B cell (primary cell): ENCODE results near the gene VWA5B1. TPM values are rescaled to one million over a fixed set of nuclear protein-coding genes. Genes with fewer than 3 reads are reported as not detected.

Source experiments
- ATAC-seq: fragments of 200-7000 bp; cut with Tn5 transposase; one replicate; pipeline ENCODE4 v1.10.0; 2021; ENCODE audit warnings: low read depth, mild to moderate bottlenecking, moderate number of reproducible peaks, moderate library complexity
- CTCF ChIA-PET: fragments of 350-600 bp; sonication (Branson Sonifier 250); formaldehyde crosslinking; loops from one replicate; lab custom pipeline; 2021; ENCODE audit warnings: antibody characterized with exemption, inconsistent platforms; lab: Charles Lee
- POLR2A ChIA-PET: fragments of 350-600 bp; sonication (Branson Sonifier 250); formaldehyde crosslinking; loops from one replicate; lab custom pipeline; 2021; ENCODE audit warnings: antibody characterized with exemption; lab: Charles Lee
- DNase-seq: peaks from one replicate; pipeline ENCODE4 v3.0.0; 2013
- H2AFZ ChIP-seq: 2 replicates; pipeline ENCODE4 v1.6.1; 2012; ENCODE audit warnings: mild to moderate bottlenecking, low read depth, low read length; ENCODE audit not compliant: insufficient read depth, poor library complexity, severe bottlenecking
- H3K27ac ChIP-seq, 2 donors: 1 replicate in 1 of 2; 2 replicates in 1 of 2; pipeline ENCODE4 v1.5.1; 2012 to 2013; ENCODE audit warnings: low read length in 2 of 2, mild to moderate bottlenecking in 2 of 2, moderate library complexity in 1 of 2
- H3K27me3 ChIP-seq, 4 experiments: fragments of 200-600 bp in 1 of 4; sonication (generic) in 1 of 4; replicated peaks in 1 of 4; 1 replicate in 2 of 4; 2 replicates in 2 of 4; pipeline versions ENCODE4 v1.6.1 to v1.7.0; 2013 to 2016; ENCODE audit warnings: low read length in 3 of 4, mild to moderate bottlenecking in 2 of 4, mixed read lengths in 1 of 4, moderate library complexity in 1 of 4; ENCODE audit not compliant: insufficient read depth in 4 of 4, control insufficient read depth in 3 of 4; ENCODE audit errors: control extremely low read depth in 1 of 4
- H3K36me3 ChIP-seq, 2 experiments: replicated peaks in 1 of 2; 1 replicate in 1 of 2; 2 replicates in 1 of 2; pipeline versions ENCODE4 v1.6.1 to v1.7.1; 2013; ENCODE audit warnings: low read length in 1 of 2; ENCODE audit not compliant: insufficient read depth in 2 of 2, control insufficient read depth in 1 of 2; ENCODE audit errors: control extremely low read depth in 1 of 2, extremely low read depth in 1 of 2
- H3K4me1 ChIP-seq, 2 donors: fragments of 200-600 bp in 1 of 2; sonication (generic) in 1 of 2; 1 replicate in 1 of 2; 2 replicates in 1 of 2; pipeline versions ENCODE4 v1.5.1 to v1.6.1; 2013 to 2017; ENCODE audit warnings: low read length in 2 of 2; ENCODE audit not compliant: control insufficient read depth in 2 of 2, insufficient read depth in 2 of 2
- H3K4me2 ChIP-seq: replicated peaks from 2 replicates; pipeline ENCODE3; 2012; ENCODE audit warnings: mild to moderate bottlenecking, low read depth, low read length; ENCODE audit not compliant: poor library complexity, severe bottlenecking
- H3K4me3 ChIP-seq, 5 experiments: fragments of 200-600 bp in 1 of 5; sonication (generic) in 1 of 5; 1 replicate in 3 of 5; 2 replicates in 2 of 5; pipeline versions ENCODE4 v1.5.1 to v1.7.0; 2011 to 2016; ENCODE audit warnings: low read length in 4 of 5, mild to moderate bottlenecking in 4 of 5, low read depth in 2 of 5, control low read depth in 1 of 5, moderate library complexity in 1 of 5; ENCODE audit not compliant: insufficient read depth in 1 of 5; ENCODE audit errors: control extremely low read depth in 1 of 5, extremely low read depth in 1 of 5
- H3K79me2 ChIP-seq: fragments of 200-600 bp; sonication (generic); one replicate; pipeline ENCODE4 v1.6.0; 2016; ENCODE audit warnings: low read length; ENCODE audit not compliant: control insufficient read depth, insufficient read depth
- H3K9ac ChIP-seq: fragments of 200-600 bp; sonication (generic); 2 replicates; pipeline ENCODE4 v1.6.1; 2017; ENCODE audit warnings: mild to moderate bottlenecking, low read length, moderate library complexity
- H3K9me3 ChIP-seq, 3 donors: one replicate each; pipeline versions ENCODE4 v1.6.1 to v1.7.1; 2013; ENCODE audit warnings: low read length in 2 of 3; ENCODE audit not compliant: control insufficient read depth in 2 of 3, insufficient read depth in 1 of 3; ENCODE audit errors: control extremely low read depth in 1 of 3
- H4K20me1 ChIP-seq: 2 replicates; pipeline ENCODE4 v1.6.0; 2012; ENCODE audit warnings: mild to moderate bottlenecking, low read length; ENCODE audit not compliant: insufficient read depth, control insufficient read depth, poor library complexity, severe bottlenecking
- H3K27ac Mint-ChIP-seq: one replicate; pipeline ENCODE4 v1.8.0; 2021; ENCODE audit warnings: mixed read lengths
- H3K27me3 Mint-ChIP-seq: one replicate; pipeline ENCODE4 v1.8.0; 2021; ENCODE audit warnings: mixed read lengths
- H3K4me1 Mint-ChIP-seq: one replicate; pipeline ENCODE4 v1.8.0; 2021; ENCODE audit warnings: mixed read lengths
- H3K4me3 Mint-ChIP-seq: one replicate; pipeline ENCODE4 v1.8.0; 2021; ENCODE audit warnings: mixed read lengths
- H3K9me3 Mint-ChIP-seq: one replicate; pipeline ENCODE4 v1.8.0; 2022; ENCODE audit warnings: mixed read lengths; ENCODE audit not compliant: insufficient read depth
- EZH2 ChIP-seq: IDR thresholded peaks from 2 replicates; pipeline ENCODE4 v1.6.1; 2012; ENCODE audit warnings: borderline replicate concordance, low read depth, mild to moderate bottlenecking, moderate library complexity, low read length; ENCODE audit not compliant: insufficient read depth, poor library complexity, severe bottlenecking
- WGBS: methylation state at CpG from one replicate; pipeline ENCODE4 v1.1.5; 2013; ENCODE audit warnings: missing lambda C conversion rate; ENCODE audit not compliant: insufficient coverage; 5-methylcytosine and 5-hydroxymethylcytosine counted together
- intact Hi-C: fragments of 100-400 bp; cut with micrococcal nuclease; formaldehyde crosslinking; loops from one replicate; pipeline ENCODE4 v1.10.0; 2022
- polyA plus RNA-seq: library from polyadenylated mRNA; depleted of rRNA; stranded (reverse); fragments of >200 nt; gene quantifications from 2 replicates; pipeline ENCODE4 v1.2.3, GENCODE V29; 2012
- total RNA-seq, 2 donors: library from RNA; stranded (reverse); fragments of 120-200 nt in 1 of 2; gene quantifications; 1 replicate in 1 of 2; 2 replicates in 1 of 2; pipeline versions ENCODE4 v1.2.3 to v1.2.4, GENCODE V29; 2013 to 2022
- TF ChIP-seq, protein P1 (sequence below): fragments of 200-600 bp; IDR thresholded peaks from one replicate; pipeline ENCODE4 v1.8.0; 2022; ENCODE audit warnings: antibody characterized with exemption, mild to moderate bottlenecking

Gene VWA5B1
- total and polyA plus RNA-seq, 2 donors (not counting 1 experiment from before 2014, with no cell fraction given): not detected

- ATAC-seq (no peak), DNase-seq (no peak)
- CTCF ChIA-PET: no interaction called here
- H3K9ac ChIP-seq: no peak overlapping the region
- H3K79me2 ChIP-seq: no peaks in the 10 kb centered on the region
- intact Hi-C loops: no loop called here
- no peaks in the 10 kb centered on the region for H4K20me1 ChIP-seq
- no peak overlapping the region for H3K27ac ChIP-seq
- no peak overlapping the region for H2AFZ ChIP-seq
- no peak overlapping the region for H3K4me2 ChIP-seq
- H3K9me3 Mint-ChIP-seq: no peaks in the 10 kb centered on the region
- peaks cover 0 to 4% of the 10 kb centered on the region in 2 donors for H3K4me1 ChIP-seq
- no peak overlapping the region for H3K27ac Mint-ChIP-seq
- H3K27me3 Mint-ChIP-seq: peaks cover 55% of the 10 kb centered on the region
- WGBS: 87% methylated on average over 8 of the region's 9 CpGs
- H3K27me3 ChIP-seq: peaks cover 0 to 22% (median 4%) of the 10 kb centered on the region in 4 experiments
- peaks cover 0 to 3% (median 0%) of the 10 kb centered on the region in 3 donors for H3K9me3 ChIP-seq
- no peak overlapping the region for H3K4me3 ChIP-seq
- POLR2A ChIA-PET: no interaction called here
- peaks cover 3% of the 10 kb centered on the region for H3K4me1 Mint-ChIP-seq
- H3K4me3 Mint-ChIP-seq: no peak overlapping the region
- no peaks in the 10 kb centered on the region for H3K36me3 ChIP-seq
- TF ChIP-seq EZH2: no peak
- TF ChIP-seq, protein P1, sequence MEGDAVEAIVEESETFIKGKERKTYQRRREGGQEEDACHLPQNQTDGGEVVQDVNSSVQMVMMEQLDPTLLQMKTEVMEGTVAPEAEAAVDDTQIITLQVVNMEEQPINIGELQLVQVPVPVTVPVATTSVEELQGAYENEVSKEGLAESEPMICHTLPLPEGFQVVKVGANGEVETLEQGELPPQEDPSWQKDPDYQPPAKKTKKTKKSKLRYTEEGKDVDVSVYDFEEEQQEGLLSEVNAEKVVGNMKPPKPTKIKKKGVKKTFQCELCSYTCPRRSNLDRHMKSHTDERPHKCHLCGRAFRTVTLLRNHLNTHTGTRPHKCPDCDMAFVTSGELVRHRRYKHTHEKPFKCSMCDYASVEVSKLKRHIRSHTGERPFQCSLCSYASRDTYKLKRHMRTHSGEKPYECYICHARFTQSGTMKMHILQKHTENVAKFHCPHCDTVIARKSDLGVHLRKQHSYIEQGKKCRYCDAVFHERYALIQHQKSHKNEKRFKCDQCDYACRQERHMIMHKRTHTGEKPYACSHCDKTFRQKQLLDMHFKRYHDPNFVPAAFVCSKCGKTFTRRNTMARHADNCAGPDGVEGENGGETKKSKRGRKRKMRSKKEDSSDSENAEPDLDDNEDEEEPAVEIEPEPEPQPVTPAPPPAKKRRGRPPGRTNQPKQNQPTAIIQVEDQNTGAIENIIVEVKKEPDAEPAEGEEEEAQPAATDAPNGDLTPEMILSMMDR: no peak
These were observed 65.4 kb downstream of the VWA5B1 start for GRCh38 chr1:20355828-20356735.

- Mint-ChIP-seq H3K4me3 (no peak overlapping the region), H3K27me3 (peaks cover 55% of the 10 kb centered on the region), H3K4me1 (peaks cover 3% of the 10 kb centered on the region), H3K9me3 (no peaks in the 10 kb centered on the region), H3K27ac (no peak overlapping the region)
- Histone ChIP-seq H4K20me1 (no peaks in the 10 kb centered on the region), H3K79me2 (no peaks in the 10 kb centered on the region), H3K36me3 (no peaks in the 10 kb centered on the region), H3K9ac (no peak overlapping the region), H3K4me3 (no peak overlapping the region), H3K4me1 (peaks cover 0 to 4% of the 10 kb centered on the region in 2 donors), H2AFZ (no peak overlapping the region), H3K9me3 (peaks cover 0 to 9% (median 0%) of the 10 kb centered on the region in 3 donors), H3K27me3 (peaks cover 0 to 27% (median 7%) of the 10 kb centered on the region in 4 experiments), H3K27ac (no peak overlapping the region), H3K4me2 (no peak overlapping the region)
- ATAC-seq: no peak
- ChIA-PET POLR2A (no interaction called here), CTCF (no interaction called here)
- no peak for TF ChIP-seq EZH2
- TF ChIP-seq, protein P1: no peak
- intact Hi-C loops: no loop called here
- DNase-seq: no peak
- 94% methylated on average over 7 of the region's 8 CpGs for WGBS
These were observed 66.3 kb downstream of the VWA5B1 start for GRCh38 chr1:20356850-20357459.
